ENCODE measurements around the gene TBC1D8.
"Not testable (repeated sequence)": the region's sequence is repeated elsewhere in the genome, so short reads cannot be mapped to it uniquely, and the experiment has no call there.

TBC1D8 gene

DNA sequence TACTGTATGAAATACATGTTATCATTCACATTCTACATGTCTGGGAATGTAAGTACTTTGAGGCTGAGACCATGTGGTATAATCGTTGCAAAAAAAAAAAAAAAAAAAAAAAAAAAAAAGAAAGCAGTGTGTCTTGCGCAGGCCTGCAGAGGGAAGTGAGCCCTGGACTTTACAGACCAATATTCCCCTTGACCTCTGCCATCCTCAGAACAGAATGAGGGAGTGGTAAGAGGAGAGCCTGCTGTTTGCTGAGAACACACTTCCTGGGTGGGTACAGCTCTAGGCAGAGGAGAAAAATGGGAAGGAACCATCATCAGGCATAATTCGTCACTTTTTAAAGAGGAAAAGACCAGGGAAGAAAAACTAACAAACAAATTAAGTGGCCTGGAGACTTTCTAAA is 28.8 kb upstream of the TBC1D8 start:
- no peak overlapping the region for H3K4me3 ChIP-seq (ENCODE audit: low read depth, low read length)
- TF ChIP-seq, protein P1, sequence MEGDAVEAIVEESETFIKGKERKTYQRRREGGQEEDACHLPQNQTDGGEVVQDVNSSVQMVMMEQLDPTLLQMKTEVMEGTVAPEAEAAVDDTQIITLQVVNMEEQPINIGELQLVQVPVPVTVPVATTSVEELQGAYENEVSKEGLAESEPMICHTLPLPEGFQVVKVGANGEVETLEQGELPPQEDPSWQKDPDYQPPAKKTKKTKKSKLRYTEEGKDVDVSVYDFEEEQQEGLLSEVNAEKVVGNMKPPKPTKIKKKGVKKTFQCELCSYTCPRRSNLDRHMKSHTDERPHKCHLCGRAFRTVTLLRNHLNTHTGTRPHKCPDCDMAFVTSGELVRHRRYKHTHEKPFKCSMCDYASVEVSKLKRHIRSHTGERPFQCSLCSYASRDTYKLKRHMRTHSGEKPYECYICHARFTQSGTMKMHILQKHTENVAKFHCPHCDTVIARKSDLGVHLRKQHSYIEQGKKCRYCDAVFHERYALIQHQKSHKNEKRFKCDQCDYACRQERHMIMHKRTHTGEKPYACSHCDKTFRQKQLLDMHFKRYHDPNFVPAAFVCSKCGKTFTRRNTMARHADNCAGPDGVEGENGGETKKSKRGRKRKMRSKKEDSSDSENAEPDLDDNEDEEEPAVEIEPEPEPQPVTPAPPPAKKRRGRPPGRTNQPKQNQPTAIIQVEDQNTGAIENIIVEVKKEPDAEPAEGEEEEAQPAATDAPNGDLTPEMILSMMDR (IDR thresholded peaks at IDR 0.05; ENCODE audit: control insufficient read depth, extremely low read depth, insufficient read depth) = no peak
- no peak for DNase-seq (ENCODE audit: low read depth)

DNA sequence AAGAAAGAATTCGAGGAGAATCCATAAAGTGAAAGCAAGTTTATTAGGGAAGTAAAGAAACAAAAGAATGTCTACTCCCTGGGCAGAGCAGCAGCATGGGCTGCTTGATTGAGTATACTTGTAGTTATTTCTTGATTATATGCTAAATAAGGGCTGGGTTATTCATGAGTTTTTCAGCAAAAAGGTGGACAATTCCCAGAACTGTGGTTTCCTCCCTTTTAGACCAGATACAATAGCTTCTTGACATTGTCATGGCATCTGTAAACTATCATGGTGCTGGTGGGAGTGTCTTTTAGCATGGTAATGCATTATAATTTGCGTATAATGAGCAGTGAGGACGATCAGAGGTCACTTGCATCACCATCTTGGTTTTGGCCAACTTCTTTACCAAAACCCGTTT is 25.6 kb upstream of the TBC1D8 start:
- TF ChIP-seq, protein P1 (IDR thresholded peaks at IDR 0.05; ENCODE audit: control insufficient read depth, extremely low read depth, insufficient read depth) = no peak
- no peak for DNase-seq (ENCODE audit: low read depth)
- no peak overlapping the region for H3K4me3 ChIP-seq (ENCODE audit: low read depth, low read length)

DNA sequence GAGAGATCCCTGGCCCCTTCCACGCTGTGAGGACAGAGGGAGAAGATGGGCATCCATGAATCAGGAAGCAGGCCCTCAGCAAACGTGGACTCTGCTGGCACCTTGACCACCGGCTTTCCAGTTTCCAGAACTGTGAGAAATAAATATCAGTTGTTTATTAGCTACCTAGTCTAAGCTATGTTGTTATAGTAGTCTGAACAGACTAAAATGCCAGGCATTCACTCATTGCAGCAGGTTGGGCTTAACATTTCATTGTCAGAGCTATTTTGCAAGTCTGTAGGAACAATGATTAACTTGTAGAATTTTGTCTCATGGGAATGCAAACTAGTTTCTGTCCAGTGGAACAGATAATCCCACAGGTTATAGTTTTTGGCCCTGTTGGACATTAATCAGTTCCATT is 24.8 kb upstream of the TBC1D8 start:
- no peak for DNase-seq (ENCODE audit: low read depth)
- TF ChIP-seq, protein P1 (IDR thresholded peaks at IDR 0.05; ENCODE audit: control insufficient read depth, extremely low read depth, insufficient read depth) = no peak
- H3K4me3 ChIP-seq (ENCODE audit: low read depth, low read length) = no peak overlapping the region

DNA sequence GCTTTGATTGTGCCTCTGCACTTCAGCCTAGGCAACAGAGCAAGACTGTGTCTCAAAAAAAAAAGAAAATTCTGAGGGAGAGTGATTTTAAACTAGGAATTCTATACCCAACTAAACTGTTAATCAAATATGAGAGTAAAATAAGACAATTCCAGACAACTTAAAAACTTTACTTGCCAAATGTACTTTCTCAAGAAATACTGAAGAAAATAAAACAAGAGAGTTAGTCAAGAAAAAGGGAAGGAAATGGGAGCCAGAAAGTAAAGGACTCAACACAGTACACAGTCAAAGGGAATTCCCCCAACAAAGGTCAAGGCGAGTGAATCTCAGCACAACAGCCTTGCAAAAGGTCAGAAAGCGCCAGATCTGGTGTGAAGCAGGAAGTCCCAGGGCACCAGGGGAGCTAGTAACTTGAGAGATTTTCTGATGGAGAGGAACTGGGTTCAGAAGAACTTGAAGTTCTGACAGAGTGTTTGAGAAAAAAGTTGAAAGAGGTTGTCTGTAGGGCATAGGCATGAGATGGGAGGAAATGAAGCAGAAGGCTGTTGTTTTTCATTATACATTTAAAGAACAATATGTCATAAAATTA is 22.6 kb upstream of the TBC1D8 start:
- TF ChIP-seq, protein P1 (IDR thresholded peaks at IDR 0.05; ENCODE audit: control insufficient read depth, extremely low read depth, insufficient read depth) = no peak
- no peak overlapping the region for H3K4me3 ChIP-seq (ENCODE audit: low read depth, low read length)
- no peak for DNase-seq (ENCODE audit: low read depth)

DNA sequence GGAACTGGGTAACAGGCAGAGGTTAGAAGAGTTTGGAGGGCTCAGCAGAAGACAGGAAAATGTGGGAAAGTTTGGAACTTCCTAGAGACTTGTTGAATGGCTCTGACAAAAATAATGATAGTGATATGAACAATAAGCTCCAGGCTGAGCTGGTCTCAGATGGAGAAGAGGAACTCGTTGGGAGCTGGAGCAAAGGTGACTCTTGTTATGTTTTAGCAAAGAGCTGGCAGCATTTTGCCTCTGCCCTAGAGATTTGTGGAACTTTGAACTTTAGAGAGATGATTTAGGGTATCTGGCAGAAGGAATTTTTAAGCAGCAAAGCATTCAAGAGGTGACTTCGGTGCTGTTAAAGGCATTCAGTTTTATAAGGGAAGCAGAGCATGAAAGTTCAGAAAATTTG is 18.6 kb upstream of the TBC1D8 start:
- DNase-seq (ENCODE audit: low read depth); H3K4me3 ChIP-seq (ENCODE audit: low read depth, low read length): not testable (repeated sequence)

DNA sequence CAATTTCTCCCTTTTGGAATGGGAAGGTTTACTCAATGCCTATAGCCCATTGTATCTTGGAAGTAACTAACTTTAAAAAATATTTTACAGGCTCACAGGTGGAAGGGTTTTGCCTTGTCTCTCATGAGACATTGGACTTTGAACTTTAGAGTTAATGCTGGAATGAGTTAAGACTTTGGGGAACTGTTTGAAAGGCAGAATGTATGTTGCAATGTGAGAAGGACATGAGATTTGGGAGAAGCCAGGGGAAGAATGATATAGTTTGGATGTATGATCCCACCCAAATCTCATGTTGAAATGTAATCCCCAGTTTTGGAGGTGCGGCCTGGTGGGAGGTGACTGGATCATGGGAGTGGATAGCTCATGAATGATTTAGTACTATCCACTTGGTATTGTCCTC is 17.5 kb upstream of the TBC1D8 start:
- H3K4me3 ChIP-seq (ENCODE audit: low read depth, low read length) = no peak overlapping the region
- no peak for DNase-seq (ENCODE audit: low read depth)
- TF ChIP-seq, protein P1 (IDR thresholded peaks at IDR 0.05; ENCODE audit: control insufficient read depth, extremely low read depth, insufficient read depth) = no peak

DNA sequence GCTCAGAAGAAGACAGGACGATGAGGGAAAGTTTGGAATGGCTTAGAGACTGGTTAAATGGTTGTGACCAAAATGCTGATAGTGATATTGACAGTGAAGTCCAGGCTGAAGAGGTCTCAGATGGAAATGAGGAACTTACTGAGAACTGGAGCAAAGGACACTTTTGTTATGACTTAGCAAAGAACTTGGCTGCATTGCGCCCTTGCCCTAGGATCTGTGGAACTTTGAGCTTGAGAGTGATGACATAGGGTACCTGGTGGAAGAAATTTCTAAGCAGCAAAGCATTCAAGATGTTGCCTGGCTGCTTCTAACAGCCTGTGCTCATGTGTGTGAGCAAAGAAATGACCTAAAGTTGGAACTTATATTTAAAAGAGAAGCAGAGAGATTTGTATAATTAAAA is 16.4 kb upstream of the TBC1D8 start:
- H3K4me3 ChIP-seq (ENCODE audit: low read depth, low read length); DNase-seq (ENCODE audit: low read depth): not testable (repeated sequence)

DNA sequence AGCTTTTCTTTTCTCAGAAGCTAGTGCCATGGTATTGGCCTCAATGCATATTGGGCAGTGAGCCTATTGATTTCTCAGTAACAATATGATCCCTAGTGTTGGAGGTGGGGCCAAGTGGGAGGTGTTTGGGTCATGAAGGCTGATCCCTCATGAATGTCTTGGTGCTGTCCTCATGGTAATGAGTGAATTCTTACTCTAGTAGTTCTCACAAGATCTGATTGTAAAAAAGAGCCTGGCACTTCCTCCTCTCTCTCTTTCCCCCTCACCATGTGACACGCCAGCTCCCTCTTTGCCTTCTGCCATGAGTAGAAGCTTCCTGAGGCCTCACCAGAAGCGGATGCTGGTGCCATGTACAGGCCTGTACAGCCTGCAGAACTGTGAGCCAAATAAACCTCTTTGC is 12.8 kb upstream of the TBC1D8 start:
- no peak overlapping the region for H3K4me3 ChIP-seq (ENCODE audit: low read depth, low read length)
- TF ChIP-seq, protein P1 (IDR thresholded peaks at IDR 0.05; ENCODE audit: control insufficient read depth, extremely low read depth, insufficient read depth) = no peak
- no peak for DNase-seq (ENCODE audit: low read depth)

Data from LNCaP clone FGC (cell line).